ENCODE results near the gene KIF1B. TPM values are rescaled to one million over a fixed set of nuclear protein-coding genes. Genes with fewer than 3 reads are reported as not detected.
A peak's percentile ranks its signal among the peaks of the same experiment; 100 is the strongest.

KIF1B gene
- total and polyA plus RNA-seq, 9 of the 15 experiments (the other 6 are each of a cell fraction or from before 2014, with no cell fraction given): 2.8 to 19.8 (median 11.9) TPM

GRCh38 chr1:10377365-10378029 lies 167.1 kb downstream of the KIF1B start (continued):
- peak; percentile 81 for TF ChIP-seq DEAF1 (CRISPR knock-in tag; IDR thresholded peaks at IDR 0.05)
- TF ChIP-seq LCOR (CRISPR knock-in tag; IDR thresholded peaks at IDR 0.05): 0 out of 2 replicates have a peak, but pooled peaks have one; percentile 25
- TF ChIP-seq BRD9 (IDR thresholded peaks at IDR 0.05; ENCODE audit: low read depth, partially characterized antibody): peak; percentile 69
- TF ChIP-seq, protein P1, sequence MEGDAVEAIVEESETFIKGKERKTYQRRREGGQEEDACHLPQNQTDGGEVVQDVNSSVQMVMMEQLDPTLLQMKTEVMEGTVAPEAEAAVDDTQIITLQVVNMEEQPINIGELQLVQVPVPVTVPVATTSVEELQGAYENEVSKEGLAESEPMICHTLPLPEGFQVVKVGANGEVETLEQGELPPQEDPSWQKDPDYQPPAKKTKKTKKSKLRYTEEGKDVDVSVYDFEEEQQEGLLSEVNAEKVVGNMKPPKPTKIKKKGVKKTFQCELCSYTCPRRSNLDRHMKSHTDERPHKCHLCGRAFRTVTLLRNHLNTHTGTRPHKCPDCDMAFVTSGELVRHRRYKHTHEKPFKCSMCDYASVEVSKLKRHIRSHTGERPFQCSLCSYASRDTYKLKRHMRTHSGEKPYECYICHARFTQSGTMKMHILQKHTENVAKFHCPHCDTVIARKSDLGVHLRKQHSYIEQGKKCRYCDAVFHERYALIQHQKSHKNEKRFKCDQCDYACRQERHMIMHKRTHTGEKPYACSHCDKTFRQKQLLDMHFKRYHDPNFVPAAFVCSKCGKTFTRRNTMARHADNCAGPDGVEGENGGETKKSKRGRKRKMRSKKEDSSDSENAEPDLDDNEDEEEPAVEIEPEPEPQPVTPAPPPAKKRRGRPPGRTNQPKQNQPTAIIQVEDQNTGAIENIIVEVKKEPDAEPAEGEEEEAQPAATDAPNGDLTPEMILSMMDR (IDR thresholded peaks at IDR 0.05 in 2 of 3, conservative IDR thresholded peaks at IDR 0.05 in 1 of 3; ENCODE audit: insufficient read depth in 2 of 3, low read depth in 1 of 3, low read length in 3 of 3): peak; percentile 78 to 94 (median 85)
- TF ChIP-seq HDAC2 (IDR thresholded peaks at IDR 0.05): peak; percentile 53; the same call in 1 of the 2 replicates
- TF ChIP-seq HSF4 (CRISPR knock-in tag; IDR thresholded peaks at IDR 0.05; ENCODE audit: borderline replicate concordance): 0 out of 2 replicates have a peak, but pooled peaks have one; percentile 57
- TF ChIP-seq, protein P2, sequence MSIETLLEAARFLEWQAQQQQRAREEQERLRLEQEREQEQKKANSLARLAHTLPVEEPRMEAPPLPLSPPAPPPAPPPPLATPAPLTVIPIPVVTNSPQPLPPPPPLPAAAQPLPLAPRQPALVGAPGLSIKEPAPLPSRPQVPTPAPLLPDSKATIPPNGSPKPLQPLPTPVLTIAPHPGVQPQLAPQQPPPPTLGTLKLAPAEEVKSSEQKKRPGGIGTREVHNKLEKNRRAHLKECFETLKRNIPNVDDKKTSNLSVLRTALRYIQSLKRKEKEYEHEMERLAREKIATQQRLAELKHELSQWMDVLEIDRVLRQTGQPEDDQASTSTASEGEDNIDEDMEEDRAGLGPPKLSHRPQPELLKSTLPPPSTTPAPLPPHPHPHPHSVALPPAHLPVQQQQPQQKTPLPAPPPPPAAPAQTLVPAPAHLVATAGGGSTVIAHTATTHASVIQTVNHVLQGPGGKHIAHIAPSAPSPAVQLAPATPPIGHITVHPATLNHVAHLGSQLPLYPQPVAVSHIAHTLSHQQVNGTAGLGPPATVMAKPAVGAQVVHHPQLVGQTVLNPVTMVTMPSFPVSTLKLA (conservative IDR thresholded peaks at IDR 0.05): peak in 1 of 2 experiments; percentile 29; a peak in 1 of 4 replicates
- TF ChIP-seq, protein P3, sequence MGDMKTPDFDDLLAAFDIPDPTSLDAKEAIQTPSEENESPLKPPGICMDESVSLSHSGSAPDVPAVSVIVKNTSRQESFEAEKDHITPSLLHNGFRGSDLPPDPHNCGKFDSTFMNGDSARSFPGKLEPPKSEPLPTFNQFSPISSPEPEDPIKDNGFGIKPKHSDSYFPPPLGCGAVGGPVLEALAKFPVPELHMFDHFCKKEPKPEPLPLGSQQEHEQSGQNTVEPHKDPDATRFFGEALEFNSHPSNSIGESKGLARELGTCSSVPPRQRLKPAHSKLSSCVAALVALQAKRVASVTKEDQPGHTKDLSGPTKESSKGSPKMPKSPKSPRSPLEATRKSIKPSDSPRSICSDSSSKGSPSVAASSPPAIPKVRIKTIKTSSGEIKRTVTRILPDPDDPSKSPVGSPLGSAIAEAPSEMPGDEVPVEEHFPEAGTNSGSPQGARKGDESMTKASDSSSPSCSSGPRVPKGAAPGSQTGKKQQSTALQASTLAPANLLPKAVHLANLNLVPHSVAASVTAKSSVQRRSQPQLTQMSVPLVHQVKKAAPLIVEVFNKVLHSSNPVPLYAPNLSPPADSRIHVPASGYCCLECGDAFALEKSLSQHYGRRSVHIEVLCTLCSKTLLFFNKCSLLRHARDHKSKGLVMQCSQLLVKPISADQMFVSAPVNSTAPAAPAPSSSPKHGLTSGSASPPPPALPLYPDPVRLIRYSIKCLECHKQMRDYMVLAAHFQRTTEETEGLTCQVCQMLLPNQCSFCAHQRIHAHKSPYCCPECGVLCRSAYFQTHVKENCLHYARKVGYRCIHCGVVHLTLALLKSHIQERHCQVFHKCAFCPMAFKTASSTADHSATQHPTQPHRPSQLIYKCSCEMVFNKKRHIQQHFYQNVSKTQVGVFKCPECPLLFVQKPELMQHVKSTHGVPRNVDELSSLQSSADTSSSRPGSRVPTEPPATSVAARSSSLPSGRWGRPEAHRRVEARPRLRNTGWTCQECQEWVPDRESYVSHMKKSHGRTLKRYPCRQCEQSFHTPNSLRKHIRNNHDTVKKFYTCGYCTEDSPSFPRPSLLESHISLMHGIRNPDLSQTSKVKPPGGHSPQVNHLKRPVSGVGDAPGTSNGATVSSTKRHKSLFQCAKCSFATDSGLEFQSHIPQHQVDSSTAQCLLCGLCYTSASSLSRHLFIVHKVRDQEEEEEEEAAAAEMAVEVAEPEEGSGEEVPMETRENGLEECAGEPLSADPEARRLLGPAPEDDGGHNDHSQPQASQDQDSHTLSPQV (IDR thresholded peaks at IDR 0.05): peak; percentile 72
- 0 out of 4 replicates have a peak, but pooled peaks of 1 of the 2 experiments have one; percentile 21 for TF ChIP-seq MLLT1 (IDR thresholded peaks at IDR 0.05)
- peak; percentile 54; the same call in 1 of the 2 replicates for TF ChIP-seq MIER1 (IDR thresholded peaks at IDR 0.05; ENCODE audit: low read depth)
- TF ChIP-seq GATA2 (CRISPR knock-in tag; IDR thresholded peaks at IDR 0.05): peak; percentile 35; the same call in 1 of the 2 replicates
- peak; percentile 74 for TF ChIP-seq BCOR (IDR thresholded peaks at IDR 0.05)
- TF ChIP-seq NFE2 (IDR thresholded peaks at IDR 0.05; ENCODE audit: low read depth): peak; percentile 92
- TF ChIP-seq SMARCA4 (IDR thresholded peaks at IDR 0.05): peak; percentile 71
